ENCODE measurements around the gene FCRLA.

DNA sequence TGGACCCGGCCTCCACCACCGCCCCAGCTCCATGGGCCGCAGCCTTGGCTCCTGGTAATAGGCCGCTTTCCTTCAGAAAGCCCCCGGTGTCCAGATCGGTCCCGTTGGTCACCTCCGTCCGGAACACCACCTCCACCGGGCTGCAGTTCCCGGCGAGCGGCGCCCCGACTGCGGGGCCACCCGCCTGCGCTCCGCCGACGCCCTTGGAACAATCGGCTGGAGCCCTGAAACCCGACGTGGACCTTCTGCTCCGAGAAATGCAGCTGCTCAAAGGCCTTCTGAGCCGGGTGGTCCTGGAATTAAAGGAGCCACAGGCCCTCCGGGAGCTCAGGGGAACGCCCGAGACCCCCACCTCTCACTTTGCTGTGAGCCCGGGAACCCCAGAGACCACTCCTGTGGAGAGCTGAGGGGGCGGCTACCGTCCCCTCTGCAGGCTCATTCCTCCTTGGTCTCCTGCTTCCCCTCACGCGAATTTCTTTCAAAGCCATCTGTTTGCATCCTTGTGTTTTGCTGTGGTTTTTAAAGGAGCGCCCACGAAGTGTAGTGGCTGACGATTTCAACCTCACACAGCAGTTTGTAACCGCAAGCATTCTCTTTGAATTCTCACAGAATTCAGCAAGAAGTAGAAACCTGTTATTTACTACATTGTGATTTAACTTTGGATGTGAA is 20.4 kb downstream of the FCRLA start:
- no peak for TF ChIP-seq EZH2 (IDR thresholded peaks at IDR 0.05; ENCODE audit: insufficient read depth, poor library complexity, severe bottlenecking)
- TF ChIP-seq EZH2phosphoT487 (IDR thresholded peaks at IDR 0.05; ENCODE audit: insufficient read depth, low read depth): no peak

All from GM23248 (cell line).